GM12891 (cell line): Measurements from ENCODE around the gene PCBP2.

ENCODE experiments used
- POLR2A ChIP-seq: IDR thresholded peaks from 2 replicates; pipeline ENCODE4 v1.6.1; 2011; ENCODE audit warnings: low read depth, low read length, control low read depth
- POLR2AphosphoS5 ChIP-seq: IDR thresholded peaks from 2 replicates; pipeline ENCODE4 v1.6.1; 2011; ENCODE audit warnings: low read depth, low read length, control low read depth
- POU2F2 ChIP-seq: IDR thresholded peaks from 2 replicates; pipeline ENCODE4 v1.6.1; 2011; ENCODE audit warnings: low read depth, mild to moderate bottlenecking, control low read depth, low read length, moderate library complexity
- TAF1 ChIP-seq: IDR thresholded peaks from 2 replicates; pipeline ENCODE4 v1.6.1; 2011; ENCODE audit warnings: low read depth, low read length, control low read depth

GRCh38 chr12:53510181-53510812 is 58.4 kb downstream of the PCBP2 start:
- TF ChIP-seq POLR2A = no peak
- no peak for TF ChIP-seq POLR2AphosphoS5
- TF ChIP-seq TAF1 = no peak
- TF ChIP-seq POU2F2 = no peak
